B cell (primary cell): ENCODE measurements around the gene CLSTN2. TPM values are rescaled to one million over a fixed set of nuclear protein-coding genes. Genes with fewer than 3 reads are reported as not detected.

ENCODE experiments used
- ATAC-seq: fragments of 200-7000 bp; cut with Tn5 transposase; one replicate; pipeline ENCODE4 v1.10.0; 2021; ENCODE audit warnings: low read depth, mild to moderate bottlenecking, moderate number of reproducible peaks, moderate library complexity
- CTCF ChIA-PET: fragments of 350-600 bp; sonication (Branson Sonifier 250); formaldehyde crosslinking; loops from one replicate; lab custom pipeline; 2021; ENCODE audit warnings: antibody characterized with exemption, inconsistent platforms; lab: Charles Lee
- POLR2A ChIA-PET: fragments of 350-600 bp; sonication (Branson Sonifier 250); formaldehyde crosslinking; loops from one replicate; lab custom pipeline; 2021; ENCODE audit warnings: antibody characterized with exemption; lab: Charles Lee
- DNase-seq: peaks from one replicate; pipeline ENCODE4 v3.0.0; 2013
- H2AFZ ChIP-seq: 2 replicates; pipeline ENCODE4 v1.6.1; 2012; ENCODE audit warnings: mild to moderate bottlenecking, low read depth, low read length; ENCODE audit not compliant: insufficient read depth, poor library complexity, severe bottlenecking
- H3K27ac ChIP-seq, 2 donors: 1 replicate in 1 of 2; 2 replicates in 1 of 2; pipeline ENCODE4 v1.5.1; 2012 to 2013; ENCODE audit warnings: low read length in 2 of 2, mild to moderate bottlenecking in 2 of 2, moderate library complexity in 1 of 2
- H3K27me3 ChIP-seq, 4 experiments: fragments of 200-600 bp in 1 of 4; sonication (generic) in 1 of 4; replicated peaks in 1 of 4; 1 replicate in 2 of 4; 2 replicates in 2 of 4; pipeline versions ENCODE4 v1.6.1 to v1.7.0; 2013 to 2016; ENCODE audit warnings: low read length in 3 of 4, mild to moderate bottlenecking in 2 of 4, mixed read lengths in 1 of 4, moderate library complexity in 1 of 4; ENCODE audit not compliant: insufficient read depth in 4 of 4, control insufficient read depth in 3 of 4; ENCODE audit errors: control extremely low read depth in 1 of 4
- H3K36me3 ChIP-seq, 2 experiments: replicated peaks in 1 of 2; 1 replicate in 1 of 2; 2 replicates in 1 of 2; pipeline versions ENCODE4 v1.6.1 to v1.7.1; 2013; ENCODE audit warnings: low read length in 1 of 2; ENCODE audit not compliant: insufficient read depth in 2 of 2, control insufficient read depth in 1 of 2; ENCODE audit errors: control extremely low read depth in 1 of 2, extremely low read depth in 1 of 2
- H3K4me1 ChIP-seq, 2 donors: fragments of 200-600 bp in 1 of 2; sonication (generic) in 1 of 2; 1 replicate in 1 of 2; 2 replicates in 1 of 2; pipeline versions ENCODE4 v1.5.1 to v1.6.1; 2013 to 2017; ENCODE audit warnings: low read length in 2 of 2; ENCODE audit not compliant: control insufficient read depth in 2 of 2, insufficient read depth in 2 of 2
- H3K4me2 ChIP-seq: replicated peaks from 2 replicates; pipeline ENCODE3; 2012; ENCODE audit warnings: mild to moderate bottlenecking, low read depth, low read length; ENCODE audit not compliant: poor library complexity, severe bottlenecking
- H3K4me3 ChIP-seq, 5 experiments: fragments of 200-600 bp in 1 of 5; sonication (generic) in 1 of 5; 1 replicate in 3 of 5; 2 replicates in 2 of 5; pipeline versions ENCODE4 v1.5.1 to v1.7.0; 2011 to 2016; ENCODE audit warnings: low read length in 4 of 5, mild to moderate bottlenecking in 4 of 5, low read depth in 2 of 5, control low read depth in 1 of 5, moderate library complexity in 1 of 5; ENCODE audit not compliant: insufficient read depth in 1 of 5; ENCODE audit errors: control extremely low read depth in 1 of 5, extremely low read depth in 1 of 5
- H3K79me2 ChIP-seq: fragments of 200-600 bp; sonication (generic); one replicate; pipeline ENCODE4 v1.6.0; 2016; ENCODE audit warnings: low read length; ENCODE audit not compliant: control insufficient read depth, insufficient read depth
- H3K9ac ChIP-seq: fragments of 200-600 bp; sonication (generic); 2 replicates; pipeline ENCODE4 v1.6.1; 2017; ENCODE audit warnings: mild to moderate bottlenecking, low read length, moderate library complexity
- H3K9me3 ChIP-seq, 3 donors: one replicate each; pipeline versions ENCODE4 v1.6.1 to v1.7.1; 2013; ENCODE audit warnings: low read length in 2 of 3; ENCODE audit not compliant: control insufficient read depth in 2 of 3, insufficient read depth in 1 of 3; ENCODE audit errors: control extremely low read depth in 1 of 3
- H4K20me1 ChIP-seq: 2 replicates; pipeline ENCODE4 v1.6.0; 2012; ENCODE audit warnings: mild to moderate bottlenecking, low read length; ENCODE audit not compliant: insufficient read depth, control insufficient read depth, poor library complexity, severe bottlenecking
- H3K27ac Mint-ChIP-seq: one replicate; pipeline ENCODE4 v1.8.0; 2021; ENCODE audit warnings: mixed read lengths
- H3K27me3 Mint-ChIP-seq: one replicate; pipeline ENCODE4 v1.8.0; 2021; ENCODE audit warnings: mixed read lengths
- H3K4me1 Mint-ChIP-seq: one replicate; pipeline ENCODE4 v1.8.0; 2021; ENCODE audit warnings: mixed read lengths
- H3K4me3 Mint-ChIP-seq: one replicate; pipeline ENCODE4 v1.8.0; 2021; ENCODE audit warnings: mixed read lengths
- H3K9me3 Mint-ChIP-seq: one replicate; pipeline ENCODE4 v1.8.0; 2022; ENCODE audit warnings: mixed read lengths; ENCODE audit not compliant: insufficient read depth
- CTCF ChIP-seq: fragments of 200-600 bp; IDR thresholded peaks from one replicate; pipeline ENCODE4 v1.8.0; 2022; ENCODE audit warnings: antibody characterized with exemption, mild to moderate bottlenecking
- EZH2 ChIP-seq: IDR thresholded peaks from 2 replicates; pipeline ENCODE4 v1.6.1; 2012; ENCODE audit warnings: borderline replicate concordance, low read depth, mild to moderate bottlenecking, moderate library complexity, low read length; ENCODE audit not compliant: insufficient read depth, poor library complexity, severe bottlenecking
- WGBS: methylation state at CpG from one replicate; pipeline ENCODE4 v1.1.5; 2013; ENCODE audit warnings: missing lambda C conversion rate; ENCODE audit not compliant: insufficient coverage; 5-methylcytosine and 5-hydroxymethylcytosine counted together
- intact Hi-C: fragments of 100-400 bp; cut with micrococcal nuclease; formaldehyde crosslinking; loops from one replicate; pipeline ENCODE4 v1.10.0; 2022
- polyA plus RNA-seq: library from polyadenylated mRNA; depleted of rRNA; stranded (reverse); fragments of >200 nt; gene quantifications from 2 replicates; pipeline ENCODE4 v1.2.3, GENCODE V29; 2012
- total RNA-seq, 2 donors: library from RNA; stranded (reverse); fragments of 120-200 nt in 1 of 2; gene quantifications; 1 replicate in 1 of 2; 2 replicates in 1 of 2; pipeline versions ENCODE4 v1.2.3 to v1.2.4, GENCODE V29; 2013 to 2022

CLSTN2 gene
- total and polyA plus RNA-seq, 2 donors (not counting 1 experiment from before 2014, with no cell fraction given): not detected

DNA sequence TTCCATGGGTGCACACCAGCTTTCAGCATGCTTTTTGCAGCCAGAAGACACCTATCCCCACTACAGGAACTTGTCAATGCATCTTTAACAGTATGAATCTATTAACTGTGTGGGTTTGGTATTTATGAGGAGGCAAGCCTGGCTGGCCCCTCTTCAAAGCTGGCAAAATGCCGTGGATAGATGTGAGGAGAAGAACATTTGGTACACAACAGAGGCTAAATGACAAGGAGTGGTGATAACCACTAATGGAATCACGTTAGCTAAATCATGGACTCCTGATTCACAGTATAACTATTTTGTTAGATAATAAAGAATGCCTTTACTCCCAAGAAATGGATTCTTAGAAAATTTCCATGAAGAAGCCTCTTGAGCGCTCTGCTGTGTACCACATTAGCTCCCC is 187.2 kb downstream of the CLSTN2 start:
- intact Hi-C loops: no loop called here
- Histone ChIP-seq H3K4me1 (no peaks in the 10 kb centered on the region), H3K27ac (no peak overlapping the region), H4K20me1 (no peaks in the 10 kb centered on the region), H3K9me3 (no peaks in the 10 kb centered on the region), H3K27me3 (no peaks in the 10 kb centered on the region), H3K36me3 (no peaks in the 10 kb centered on the region), H3K9ac (no peak overlapping the region), H2AFZ (no peak overlapping the region), H3K79me2 (no peaks in the 10 kb centered on the region), H3K4me2 (no peak overlapping the region), H3K4me3 (no peak overlapping the region)
- ChIA-PET POLR2A (no interaction called here), CTCF (interaction anchor here (1.3 kb wide), 1 partner anchor 13 kb away, joined by 3 read pairs; no protein-coding TSS in a partner anchor)
- TF ChIP-seq CTCF (no peak), EZH2 (no peak)
- Mint-ChIP-seq H3K27ac (no peak overlapping the region), H3K4me3 (no peak overlapping the region), H3K4me1 (no peaks in the 10 kb centered on the region), H3K9me3 (no peaks in the 10 kb centered on the region), H3K27me3 (peaks cover 8% of the 10 kb centered on the region)
- ATAC-seq (no peak), DNase-seq (no peak)
- WGBS: 37% methylated on average over 2 of the region's 3 CpGs

- ChIA-PET POLR2A (no interaction called here), CTCF (interaction anchor here (2.4 kb wide), 1 partner anchor 735 kb away, joined by 17 read pairs; no protein-coding TSS in a partner anchor)
- no peak for TF ChIP-seq CTCF
- no peak for TF ChIP-seq EZH2
- WGBS: no CpG with 5 or more reads among the region's 1 CpG
- no peaks in the 10 kb centered on the region for H3K4me1 ChIP-seq
- no peak overlapping the region for H3K4me3 ChIP-seq
- no peak for ATAC-seq
- H3K27me3 ChIP-seq: no peaks in the 10 kb centered on the region
- H2AFZ ChIP-seq: no peak overlapping the region
- H3K79me2 ChIP-seq: no peaks in the 10 kb centered on the region
- DNase-seq: no peak
- Mint-ChIP-seq H3K4me3 (no peak overlapping the region), H3K27ac (no peak overlapping the region), H3K9me3 (no peaks in the 10 kb centered on the region), H3K4me1 (no peaks in the 10 kb centered on the region), H3K27me3 (peaks cover 4% of the 10 kb centered on the region)
- no peak overlapping the region for H3K9ac ChIP-seq
- H3K9me3 ChIP-seq: no peaks in the 10 kb centered on the region
- no peak overlapping the region for H3K27ac ChIP-seq
- no peak overlapping the region for H3K4me2 ChIP-seq
- no peaks in the 10 kb centered on the region for H4K20me1 ChIP-seq
- intact Hi-C loops: no loop called here
- H3K36me3 ChIP-seq: no peaks in the 10 kb centered on the region
Observed at GRCh38 chr3:140128217-140128616, 193.2 kb downstream of the CLSTN2 start.
